Activated naive CD8-positive, alpha-beta T cell (primary cell): ENCODE results near the gene FASN.

ENCODE experiments used
- H3K27ac Mint-ChIP-seq: one replicate; pipeline ENCODE4 v1.8.0; 2021; ENCODE audit warnings: mixed read lengths
- H3K27me3 Mint-ChIP-seq: one replicate; pipeline ENCODE4 v1.8.0; 2021; ENCODE audit warnings: mixed read lengths
- H3K36me3 Mint-ChIP-seq: one replicate; pipeline ENCODE4 v1.8.0; 2021; ENCODE audit warnings: mixed read lengths
- H3K4me1 Mint-ChIP-seq: one replicate; pipeline ENCODE4 v1.8.0; 2021; ENCODE audit warnings: low read depth, mixed read lengths
- H3K4me3 Mint-ChIP-seq: one replicate; pipeline ENCODE4 v1.8.0; 2021; ENCODE audit warnings: mild to moderate bottlenecking, mixed read lengths
- H3K9me3 Mint-ChIP-seq: one replicate; pipeline ENCODE4 v1.8.0; 2021; ENCODE audit warnings: low read depth, mixed read lengths

Gene FASN

DNA sequence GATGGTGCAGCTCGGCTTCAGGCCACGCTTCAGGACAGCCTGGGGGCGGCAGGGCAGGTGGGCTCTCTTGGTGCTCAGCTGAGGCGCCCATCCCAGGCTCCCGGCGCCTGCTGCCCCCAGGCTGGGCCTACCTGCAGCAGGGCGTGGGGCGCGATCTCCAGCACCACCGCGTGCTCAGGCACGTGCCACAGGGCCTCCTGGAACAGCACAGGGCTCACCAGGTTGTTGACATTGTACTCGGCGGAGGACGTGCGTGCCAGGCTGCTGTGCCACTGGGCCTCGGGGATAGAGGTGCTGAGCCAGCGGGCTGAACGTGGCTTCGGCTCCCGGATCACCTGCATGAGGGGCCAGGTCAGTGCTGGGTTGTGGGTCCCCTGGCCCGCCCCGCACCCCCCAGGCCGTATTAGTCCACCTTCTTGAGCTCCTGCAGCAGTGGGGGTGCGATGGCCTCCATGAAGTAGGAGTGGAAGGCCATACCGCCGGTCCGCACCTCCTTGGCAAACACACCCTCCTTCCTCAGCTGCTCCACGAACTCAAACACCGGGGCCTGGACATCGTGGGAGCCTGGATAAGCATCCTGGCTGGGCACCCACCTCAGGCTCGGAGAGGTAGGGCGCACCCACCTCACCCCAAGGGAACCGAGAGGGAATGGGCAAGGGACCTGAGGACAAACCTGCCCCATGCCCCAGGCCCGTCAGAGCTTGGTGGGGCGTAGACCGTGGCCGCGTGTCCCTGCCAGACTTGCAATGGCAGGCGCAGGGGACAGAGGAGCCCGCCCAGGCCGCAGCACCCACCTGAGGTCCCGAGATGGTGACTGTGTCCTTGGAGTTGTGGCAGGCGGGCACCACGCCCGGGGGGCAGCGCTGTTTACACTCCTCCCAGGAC lies 9.0 kb downstream of the FASN start:
- no peak overlapping the region for H3K4me3 Mint-ChIP-seq
- no peaks in the 10 kb centered on the region for H3K36me3 Mint-ChIP-seq
- no peaks in the 10 kb centered on the region for H3K27me3 Mint-ChIP-seq
- H3K4me1 Mint-ChIP-seq = no peaks in the 10 kb centered on the region
- H3K27ac Mint-ChIP-seq = no peak overlapping the region
- H3K9me3 Mint-ChIP-seq = no peaks in the 10 kb centered on the region

DNA sequence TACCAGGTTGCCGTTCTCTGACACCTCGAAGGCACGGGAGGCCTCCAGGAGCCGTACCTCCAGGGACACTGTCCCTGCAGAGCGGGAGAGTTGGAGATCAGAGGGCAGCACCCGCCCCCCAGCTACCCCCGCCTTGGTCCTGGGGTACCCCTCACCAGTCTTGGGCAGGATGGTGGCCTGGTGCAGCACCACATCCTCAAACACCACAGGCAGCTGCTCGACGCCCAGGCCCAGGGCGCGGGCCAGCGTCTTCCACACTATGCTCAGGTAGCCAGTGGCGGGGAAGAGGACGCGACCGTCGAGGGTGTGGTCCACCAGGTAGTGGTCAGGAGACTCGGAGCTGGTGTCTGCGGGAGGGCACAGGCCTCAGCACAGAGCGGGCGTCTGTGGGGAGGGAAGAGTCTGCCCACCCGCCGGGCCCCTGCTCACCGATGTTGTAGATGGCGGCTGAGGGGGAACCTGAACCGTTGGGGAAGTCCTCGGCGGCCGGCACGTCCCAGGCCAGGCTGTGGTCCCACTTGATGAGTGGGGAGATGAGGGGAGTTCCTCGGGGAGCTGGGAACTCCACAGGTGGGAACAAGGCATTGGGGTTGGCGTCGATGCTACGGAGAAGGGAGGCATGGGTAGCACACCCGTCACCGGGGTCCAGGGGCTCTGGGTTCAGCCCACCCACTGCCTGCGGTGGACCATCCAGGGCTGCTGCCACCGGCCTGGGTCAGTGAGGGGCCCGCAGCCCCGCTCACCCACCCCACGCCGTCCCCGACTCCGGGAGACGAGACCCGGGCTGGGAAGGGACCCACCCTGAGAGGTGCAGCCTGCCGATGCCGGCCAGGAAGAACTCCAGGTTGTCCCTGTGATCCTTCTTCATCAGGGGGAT lies 9.8 kb downstream of the FASN start:
- no peak overlapping the region for H3K27ac Mint-ChIP-seq
- H3K27me3 Mint-ChIP-seq = no peaks in the 10 kb centered on the region
- H3K4me1 Mint-ChIP-seq = no peaks in the 10 kb centered on the region
- no peak overlapping the region for H3K4me3 Mint-ChIP-seq
- H3K36me3 Mint-ChIP-seq = no peaks in the 10 kb centered on the region
- H3K9me3 Mint-ChIP-seq = no peaks in the 10 kb centered on the region

DNA sequence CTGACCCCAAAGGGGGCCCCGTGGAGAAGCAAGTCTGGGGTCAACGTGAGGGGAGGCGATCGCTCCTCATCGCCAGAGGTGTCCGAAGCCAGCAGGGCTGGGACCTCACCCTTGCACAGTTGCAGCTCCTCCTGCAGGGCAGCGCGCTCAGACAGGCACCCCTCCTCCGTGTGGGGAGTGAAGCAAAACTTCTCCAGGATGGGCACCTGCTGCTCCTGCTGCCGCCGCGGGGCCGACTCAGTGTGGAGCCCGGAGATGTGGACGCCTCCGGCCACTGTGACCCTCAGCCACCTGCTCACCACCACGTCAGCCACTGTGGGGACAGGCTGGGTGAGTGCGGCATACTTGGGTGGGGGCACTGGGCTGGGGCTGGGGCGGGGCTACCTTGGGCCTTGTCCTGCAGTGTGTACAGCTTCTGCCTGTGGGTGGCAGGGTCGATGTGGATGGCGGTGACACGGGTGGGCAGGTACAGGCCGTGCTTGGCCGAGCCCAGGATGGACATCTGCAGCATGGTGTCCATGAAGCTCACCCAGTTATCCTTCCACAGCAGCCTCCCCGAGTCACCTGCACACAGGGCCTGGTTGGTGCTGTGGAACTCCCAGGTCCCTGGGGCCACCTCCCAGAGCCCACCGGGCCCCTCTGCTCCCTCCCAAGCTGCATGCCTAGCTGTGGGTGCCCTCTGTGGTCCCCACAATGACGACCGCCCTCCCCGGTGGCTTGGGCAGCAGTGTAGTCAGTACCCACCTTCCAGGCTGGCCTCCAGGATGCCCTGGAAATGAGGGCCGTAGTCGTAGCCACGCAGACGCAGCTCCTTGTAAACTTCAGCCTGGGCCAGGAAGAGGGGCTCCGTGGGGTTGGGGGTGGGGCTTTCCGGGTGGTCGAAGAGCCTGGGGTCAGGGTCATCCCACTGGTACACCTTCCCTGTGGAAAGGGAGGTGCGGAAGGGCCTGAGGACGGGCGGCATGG lies 10.8 kb downstream of the FASN start:
- no peaks in the 10 kb centered on the region for H3K27me3 Mint-ChIP-seq
- no peaks in the 10 kb centered on the region for H3K36me3 Mint-ChIP-seq
- no peak overlapping the region for H3K4me3 Mint-ChIP-seq
- H3K4me1 Mint-ChIP-seq = no peaks in the 10 kb centered on the region
- H3K9me3 Mint-ChIP-seq = no peaks in the 10 kb centered on the region
- no peak overlapping the region for H3K27ac Mint-ChIP-seq

DNA sequence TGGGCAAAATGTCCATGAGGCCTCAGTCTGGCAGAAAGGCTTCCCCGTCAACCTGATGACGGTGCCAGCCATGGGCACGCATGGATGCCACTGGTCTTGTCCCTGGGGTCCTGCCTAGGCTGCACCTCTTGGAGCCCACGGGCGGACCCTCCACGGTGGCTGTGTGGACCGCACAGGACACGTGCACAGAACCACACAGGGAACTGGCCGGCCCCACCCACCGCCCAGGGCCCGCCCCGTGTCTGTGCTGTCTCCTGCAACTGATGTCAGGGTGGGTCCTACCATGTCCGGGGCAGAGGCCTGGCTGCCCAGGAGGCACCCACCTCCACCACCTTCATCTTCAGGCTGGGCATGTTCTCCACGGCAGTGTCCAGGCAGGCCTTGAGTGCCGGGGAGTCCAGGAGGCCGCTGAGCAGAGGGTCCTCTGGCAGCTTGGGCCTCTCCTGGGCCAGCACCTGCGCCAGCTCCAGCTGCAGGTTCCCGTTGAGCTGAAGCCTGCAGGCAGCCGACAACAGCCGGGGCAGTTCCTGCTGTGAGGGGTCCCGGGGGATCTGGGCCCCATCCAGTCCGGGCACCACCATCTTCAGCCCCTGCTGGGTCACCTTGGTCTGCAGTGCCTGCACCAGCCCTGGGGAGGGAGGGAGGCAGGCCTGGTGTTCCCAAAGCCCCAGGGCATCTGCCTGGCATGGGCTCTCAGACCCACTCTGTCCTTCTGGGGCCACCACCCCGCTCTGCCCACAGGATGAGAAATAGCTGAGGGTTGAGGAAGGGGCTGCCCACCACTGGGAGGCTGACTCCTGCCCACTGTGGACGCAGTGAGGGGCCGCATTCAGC lies 11.9 kb downstream of the FASN start:
- H3K4me3 Mint-ChIP-seq = no peak overlapping the region
- no peaks in the 10 kb centered on the region for H3K27me3 Mint-ChIP-seq
- no peaks in the 10 kb centered on the region for H3K4me1 Mint-ChIP-seq
- H3K9me3 Mint-ChIP-seq = no peaks in the 10 kb centered on the region
- H3K27ac Mint-ChIP-seq = no peak overlapping the region
- H3K36me3 Mint-ChIP-seq = no peaks in the 10 kb centered on the region

DNA sequence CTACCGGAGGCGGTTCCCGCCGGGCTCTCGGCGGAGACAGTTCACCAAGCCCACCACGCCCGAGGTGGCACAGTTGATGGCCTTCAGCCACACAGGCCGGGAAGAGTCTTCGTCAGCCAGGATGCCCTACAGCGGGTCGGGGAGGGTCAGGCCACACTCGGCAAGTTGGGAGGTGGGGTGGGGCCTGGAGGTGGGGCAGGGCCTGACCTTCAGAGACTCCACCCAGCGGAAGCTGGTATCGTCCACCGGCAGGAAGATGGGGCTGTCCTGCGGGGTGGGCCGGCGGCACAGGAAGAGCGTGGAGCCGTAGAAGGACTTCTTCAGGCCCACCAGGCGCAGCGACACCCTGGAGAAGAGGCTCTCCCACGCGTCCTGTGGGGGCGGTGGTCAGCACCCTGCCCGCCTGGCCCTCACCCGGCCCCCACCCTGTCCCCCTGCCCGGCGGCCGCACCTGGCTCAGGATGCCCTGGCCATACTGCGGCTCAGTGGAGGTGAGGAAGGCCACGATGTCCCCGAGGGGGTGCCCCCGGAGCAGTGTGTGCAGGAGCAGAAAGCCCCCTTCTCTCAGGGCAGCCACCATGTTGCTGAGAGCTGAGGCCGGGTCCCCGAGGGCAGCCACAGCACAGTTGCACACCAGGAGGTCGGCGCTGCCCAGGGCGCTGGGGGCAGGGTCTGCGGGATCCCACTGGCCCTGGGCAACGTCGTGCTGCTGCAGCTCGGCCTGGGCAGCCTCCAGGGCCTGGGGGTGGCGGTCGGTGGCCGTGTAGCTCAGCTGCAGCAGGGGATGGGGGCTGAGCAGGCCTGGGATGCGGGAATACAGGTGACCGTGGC lies 12.8 kb downstream of the FASN start:
- Mint-ChIP-seq H3K4me3 (no peak overlapping the region), H3K9me3 (no peaks in the 10 kb centered on the region), H3K4me1 (no peaks in the 10 kb centered on the region), H3K27ac (no peak overlapping the region), H3K27me3 (no peaks in the 10 kb centered on the region), H3K36me3 (no peaks in the 10 kb centered on the region)

DNA sequence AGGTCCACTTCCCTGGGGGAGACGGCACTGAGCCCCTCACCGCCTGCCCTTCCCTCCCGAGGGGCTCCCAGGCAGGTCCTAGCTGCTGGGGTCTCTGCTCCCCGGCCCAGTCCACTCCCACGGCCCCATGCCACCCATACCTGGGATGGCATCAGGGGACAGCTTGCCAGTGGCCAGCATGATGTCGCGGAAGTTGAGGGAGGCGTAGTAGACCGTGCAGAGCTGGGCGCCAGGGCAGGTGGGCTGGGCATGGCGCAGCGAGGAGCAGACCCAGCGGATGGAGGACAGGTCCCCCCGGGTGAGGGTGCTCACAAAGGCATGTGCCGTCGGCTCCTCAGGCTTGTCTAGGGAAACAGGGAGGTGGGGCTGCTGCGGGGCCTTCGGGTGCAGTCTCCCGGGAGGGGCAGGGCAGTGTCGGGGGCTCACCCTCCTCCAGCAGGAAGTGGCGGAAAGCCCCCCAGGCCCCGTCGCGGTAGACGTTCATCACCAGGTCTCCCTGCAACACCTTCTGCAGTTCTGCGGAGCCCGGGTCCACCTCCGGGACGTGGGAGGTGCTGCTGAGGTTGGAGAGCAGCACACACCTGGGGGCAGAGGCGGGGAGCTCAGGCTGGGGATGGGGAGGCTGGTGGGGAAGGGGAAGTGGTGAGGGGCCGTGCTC lies 13.5 kb downstream of the FASN start:
- Mint-ChIP-seq H3K36me3 (no peaks in the 10 kb centered on the region), H3K9me3 (no peaks in the 10 kb centered on the region), H3K4me3 (no peak overlapping the region), H3K27me3 (no peaks in the 10 kb centered on the region), H3K4me1 (no peaks in the 10 kb centered on the region), H3K27ac (no peak overlapping the region)

DNA sequence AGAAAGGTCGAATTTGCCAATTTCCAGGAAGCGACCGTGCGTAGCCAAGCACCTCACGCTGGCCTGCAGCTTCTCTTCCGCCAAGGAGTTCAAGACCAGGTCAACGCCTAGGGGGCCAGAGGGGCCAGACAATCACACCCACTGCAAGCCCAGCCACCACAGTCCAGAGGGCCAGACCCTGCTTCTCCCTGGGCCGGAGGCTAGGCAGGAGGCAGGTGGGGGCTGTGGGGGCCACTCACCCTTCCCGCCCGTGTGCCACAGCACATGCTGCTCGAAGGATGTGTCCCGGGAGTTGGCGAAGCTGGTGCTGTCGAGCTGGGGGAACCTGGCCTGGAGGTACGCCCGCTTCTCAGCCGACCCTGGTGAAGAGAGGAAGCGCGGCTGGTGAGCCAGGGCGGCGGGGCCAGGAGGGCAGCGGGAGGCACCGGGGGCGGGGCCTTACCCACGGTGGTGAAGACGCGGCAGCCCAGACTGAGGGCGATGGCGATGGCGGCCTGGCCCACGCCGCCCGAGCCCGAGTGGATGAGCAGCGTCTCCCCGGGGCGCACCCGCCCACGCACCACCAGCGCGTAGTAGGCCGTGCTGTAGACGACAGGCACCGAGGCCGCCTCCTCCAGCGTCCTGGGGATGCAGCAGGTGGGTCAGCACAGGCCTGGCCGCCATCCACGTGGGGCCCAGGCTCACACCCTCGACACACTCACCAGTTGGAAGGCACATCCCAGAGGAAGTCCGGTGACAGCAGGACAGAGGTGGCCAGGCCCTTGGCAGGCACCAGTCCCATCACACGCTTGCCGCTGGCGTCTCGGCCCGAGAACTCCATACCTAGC lies 14.3 kb downstream of the FASN start:
- H3K9me3 Mint-ChIP-seq = no peaks in the 10 kb centered on the region
- no peaks in the 10 kb centered on the region for H3K27me3 Mint-ChIP-seq
- no peaks in the 10 kb centered on the region for H3K4me1 Mint-ChIP-seq
- no peaks in the 10 kb centered on the region for H3K36me3 Mint-ChIP-seq
- H3K4me3 Mint-ChIP-seq = no peak overlapping the region
- no peak overlapping the region for H3K27ac Mint-ChIP-seq

DNA sequence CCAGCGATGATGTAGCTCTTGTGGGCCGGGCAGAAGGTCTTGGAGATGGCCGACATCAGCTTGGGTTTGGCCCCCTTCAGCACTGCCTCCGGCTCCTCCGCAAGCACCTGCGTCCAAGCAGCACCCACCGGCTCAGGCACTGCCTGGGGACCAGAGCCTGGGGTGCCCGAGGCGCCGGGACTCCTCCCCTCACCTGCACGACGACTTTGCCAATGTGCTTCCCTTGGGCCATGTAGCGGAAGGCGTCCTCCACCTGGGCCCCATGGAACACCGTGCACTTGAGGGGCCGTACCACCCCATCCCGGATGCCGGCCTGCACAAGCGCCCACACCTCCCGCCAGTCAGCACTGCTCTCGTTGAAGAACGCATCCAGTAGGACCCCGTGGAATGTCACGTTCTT lies 15.0 kb downstream of the FASN start:
- no peak overlapping the region for H3K27ac Mint-ChIP-seq
- H3K36me3 Mint-ChIP-seq = peaks cover 2% of the 10 kb centered on the region

DNA sequence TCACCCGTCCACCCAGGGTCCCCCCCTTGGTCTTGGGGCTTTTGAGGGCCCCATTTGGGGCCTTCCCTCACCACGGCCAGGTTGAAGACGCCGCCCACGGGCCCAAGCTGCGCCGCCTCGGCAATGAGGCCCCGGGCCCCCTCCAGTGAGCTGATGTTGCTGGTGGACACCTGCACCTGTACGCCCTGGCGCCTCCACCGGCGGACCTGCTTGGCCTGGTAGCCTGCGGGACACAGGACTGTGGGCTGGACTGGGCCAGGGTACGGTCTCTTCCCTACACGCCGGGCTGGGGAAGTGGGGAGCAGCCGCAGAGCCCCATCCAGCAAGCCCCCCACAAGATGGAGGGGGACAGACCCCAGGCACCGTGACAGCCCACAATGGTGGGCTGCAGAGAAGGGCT lies 15.6 kb downstream of the FASN start:
- Mint-ChIP-seq H3K9me3 (no peaks in the 10 kb centered on the region), H3K36me3 (peaks cover 2% of the 10 kb centered on the region), H3K4me1 (no peaks in the 10 kb centered on the region), H3K27me3 (no peaks in the 10 kb centered on the region), H3K27ac (no peak overlapping the region), H3K4me3 (no peak overlapping the region)

More for the DNA sequence above, 15.0 kb downstream of the FASN start:
- Mint-ChIP-seq H3K4me1 (no peaks in the 10 kb centered on the region), H3K9me3 (no peaks in the 10 kb centered on the region), H3K4me3 (no peak overlapping the region), H3K27me3 (no peaks in the 10 kb centered on the region)

DNA sequence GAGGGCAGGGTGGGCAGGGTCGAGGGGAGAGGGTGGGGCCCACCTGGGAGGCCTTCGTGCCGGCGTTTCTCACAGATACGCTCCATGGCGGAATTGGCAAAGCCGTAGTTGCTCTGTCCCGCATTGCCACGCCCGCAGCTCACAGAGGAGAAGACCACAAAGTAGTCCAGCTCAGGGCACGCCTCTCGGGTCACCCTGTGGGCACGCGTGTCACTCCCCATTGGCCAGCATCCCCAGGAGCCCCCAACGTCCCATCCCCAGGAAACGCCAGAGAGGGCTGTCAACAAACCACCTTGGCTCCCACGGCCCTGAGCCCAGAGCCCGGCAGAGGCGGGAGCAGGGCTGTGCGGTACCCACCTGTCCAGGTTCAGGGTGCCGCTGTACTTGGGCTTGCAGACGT lies 16.1 kb downstream of the FASN start:
- no peak overlapping the region for H3K4me3 Mint-ChIP-seq
- no peaks in the 10 kb centered on the region for H3K4me1 Mint-ChIP-seq
- no peaks in the 10 kb centered on the region for H3K27me3 Mint-ChIP-seq
- H3K27ac Mint-ChIP-seq = no peak overlapping the region
- H3K9me3 Mint-ChIP-seq = no peaks in the 10 kb centered on the region
- H3K36me3 Mint-ChIP-seq = peaks cover 2% of the 10 kb centered on the region

DNA sequence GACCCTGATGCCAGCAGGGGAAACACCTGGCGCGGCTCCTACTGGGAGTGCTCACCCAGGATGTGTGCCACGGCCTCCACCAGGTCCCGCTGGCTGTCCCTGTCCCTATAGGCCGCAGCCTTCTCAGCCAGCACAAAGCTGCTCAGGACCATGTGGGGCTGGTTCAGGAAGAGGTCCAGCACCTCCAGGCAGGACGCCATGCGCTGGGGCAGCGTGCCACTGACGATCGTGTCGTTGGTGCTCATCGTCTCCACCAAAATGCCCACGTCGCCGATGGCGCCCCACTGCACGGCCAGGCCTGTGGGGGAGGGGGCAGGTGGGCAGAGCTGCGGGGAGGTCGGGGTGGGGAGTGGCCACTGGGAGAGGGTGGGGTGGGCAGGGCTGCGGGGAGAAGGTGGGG lies 16.5 kb downstream of the FASN start:
- Mint-ChIP-seq H3K27me3 (no peaks in the 10 kb centered on the region), H3K36me3 (peaks cover 2% of the 10 kb centered on the region), H3K4me3 (no peak overlapping the region), H3K4me1 (no peaks in the 10 kb centered on the region), H3K9me3 (no peaks in the 10 kb centered on the region), H3K27ac (no peak overlapping the region)

DNA sequence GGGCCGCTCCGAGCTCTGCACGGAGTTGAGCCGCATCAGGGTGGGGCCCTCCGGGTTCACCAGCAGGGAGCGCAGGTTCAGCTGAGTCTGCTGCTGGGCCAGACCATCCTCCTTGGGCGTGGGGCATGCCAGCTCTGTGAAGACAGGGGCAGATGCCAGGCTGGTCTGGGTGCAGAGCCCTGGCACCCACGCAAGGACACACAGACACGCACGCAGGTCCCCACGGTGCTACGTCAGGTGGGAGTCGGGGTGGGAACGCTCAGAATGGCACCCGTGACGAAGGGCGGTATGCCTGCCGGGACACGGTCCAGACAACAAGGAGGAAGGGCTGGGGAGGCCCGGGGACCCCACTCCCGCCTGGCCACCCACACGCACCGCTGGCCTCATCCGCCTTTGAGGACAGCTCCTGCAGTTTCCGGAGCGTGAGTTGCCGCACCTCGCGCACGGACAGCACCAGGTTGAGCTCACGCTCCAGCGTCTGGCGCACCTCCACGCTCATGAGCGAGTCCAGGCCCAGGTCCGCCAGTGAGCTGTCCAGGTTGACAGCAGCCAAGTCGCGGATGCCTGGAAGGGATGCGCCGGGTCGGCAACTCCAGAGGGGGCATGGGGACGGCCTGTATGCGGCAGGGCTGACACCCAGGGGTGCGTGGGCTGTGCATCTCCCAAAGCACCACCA lies 17.1 kb downstream of the FASN start:
- Mint-ChIP-seq H3K27ac (no peak overlapping the region), H3K4me1 (no peaks in the 10 kb centered on the region), H3K4me3 (no peak overlapping the region), H3K36me3 (peaks cover 2% of the 10 kb centered on the region), H3K27me3 (no peaks in the 10 kb centered on the region), H3K9me3 (no peaks in the 10 kb centered on the region)
